Measurements from ENCODE around the gene DGKE.

Gene DGKE

GRCh38 chr17:56903560-56903959 is 69.6 kb downstream of the DGKE start:
- TF ChIP-seq CTCF (conservative IDR thresholded peaks at IDR 0.05; ENCODE audit: control insufficient read depth, insufficient read depth, low read depth, low read length): no peak

GRCh38 chr17:56908001-56908542 is 74.1 kb downstream of the DGKE start:
- DNase-seq (ENCODE audit: low read depth): no peak
- no peak overlapping the region for H3K4me3 ChIP-seq (ENCODE audit: control insufficient read depth, low read depth, low read length)
- no peak for TF ChIP-seq CTCF (conservative IDR thresholded peaks at IDR 0.05; ENCODE audit: control insufficient read depth, insufficient read depth, low read depth, low read length)

More at GRCh38 chr17:56903560-56903959, 69.6 kb downstream of the DGKE start:
- DNase-seq (ENCODE audit: low read depth): no peak
- H3K4me3 ChIP-seq (ENCODE audit: control insufficient read depth, low read depth, low read length): no peak overlapping the region

- no peak for TF ChIP-seq CTCF (conservative IDR thresholded peaks at IDR 0.05; ENCODE audit: control insufficient read depth, insufficient read depth, low read depth, low read length)
- no peak overlapping the region for H3K4me3 ChIP-seq (ENCODE audit: control insufficient read depth, low read depth, low read length)
- DNase-seq (ENCODE audit: low read depth): no peak
Observed at GRCh38 chr17:56909742-56910508, 76.0 kb downstream of the DGKE start.

GRCh38 chr17:56910509-56911235 is 76.7 kb downstream of the DGKE start:
- no peak overlapping the region for H3K4me3 ChIP-seq (ENCODE audit: control insufficient read depth, low read depth, low read length)
- DNase-seq (ENCODE audit: low read depth): no peak
- TF ChIP-seq CTCF (conservative IDR thresholded peaks at IDR 0.05; ENCODE audit: control insufficient read depth, insufficient read depth, low read depth, low read length): no peak

DNA sequence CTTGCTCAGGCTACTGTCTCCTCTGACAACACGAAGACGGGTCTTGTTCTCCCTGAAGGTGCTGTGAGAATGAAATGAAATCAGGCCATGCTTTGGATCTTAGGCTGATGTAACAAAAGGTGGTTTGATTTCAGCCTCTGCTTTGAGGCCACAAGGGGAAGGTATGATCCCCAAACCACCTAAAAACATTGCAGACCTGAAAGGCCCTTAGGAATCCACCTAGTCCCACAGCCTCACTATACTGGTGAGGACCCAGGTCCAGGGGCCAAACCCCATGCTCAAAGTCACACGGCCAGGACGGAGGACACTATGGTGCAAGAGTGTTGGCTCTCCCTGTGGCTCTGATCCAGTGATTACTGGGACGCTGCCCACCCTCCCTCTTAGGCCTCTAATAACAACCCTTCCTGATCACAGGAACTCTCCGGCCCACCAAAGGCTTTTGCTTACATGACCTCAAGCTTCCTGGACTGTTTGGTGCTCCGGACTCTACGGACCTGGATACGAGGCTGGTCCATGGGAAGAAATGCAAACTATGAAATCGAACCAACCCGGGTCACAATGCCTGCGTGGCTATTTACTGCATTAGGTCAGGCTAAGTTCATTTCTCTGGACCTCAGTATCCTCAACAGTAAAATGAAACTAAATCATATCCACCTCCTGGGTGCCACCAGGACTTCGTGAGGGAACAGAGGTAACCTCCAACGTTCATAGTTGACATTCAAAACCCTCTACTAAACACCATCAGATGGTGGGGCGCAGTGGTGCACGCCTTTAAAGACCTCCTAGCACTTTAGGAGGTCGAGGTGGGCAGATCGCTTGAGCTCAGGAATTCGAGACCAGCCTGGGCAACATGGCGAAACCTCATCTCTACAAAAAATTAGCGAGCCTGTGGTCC is 78.4 kb downstream of the DGKE start:
- TF ChIP-seq CTCF (conservative IDR thresholded peaks at IDR 0.05; ENCODE audit: control insufficient read depth, insufficient read depth, low read depth, low read length): no peak
- peak; percentile 33 for DNase-seq (ENCODE audit: low read depth)
- H3K4me3 ChIP-seq (ENCODE audit: control insufficient read depth, low read depth, low read length): peak overlapping the region; percentile 84

- no peak for TF ChIP-seq CTCF (conservative IDR thresholded peaks at IDR 0.05; ENCODE audit: control insufficient read depth, insufficient read depth, low read depth, low read length)
- peak overlapping the region; percentile 84 for H3K4me3 ChIP-seq (ENCODE audit: control insufficient read depth, low read depth, low read length)
- DNase-seq (ENCODE audit: low read depth): no peak
Observed at GRCh38 chr17:56913000-56913311, 79.0 kb downstream of the DGKE start.

Data from fibroblast of mammary gland (primary cell).